Adipocyte (in vitro differentiated cells): ENCODE results near the gene ARHGAP10.
"Not testable (repeated sequence)": the region's sequence is repeated elsewhere in the genome, so short reads cannot be mapped to it uniquely, and the experiment has no call there.

Experiments used
- DNase-seq: peaks from one replicate; pipeline ENCODE4 v3.0.0-alpha.2; 2015; ENCODE audit warnings: low read depth
- H3K27me3 ChIP-seq: replicated peaks from 2 replicates; pipeline ENCODE4 v1.7.0; 2013; ENCODE audit warnings: mild to moderate bottlenecking, low read length, moderate library complexity; ENCODE audit not compliant: control insufficient read depth, insufficient read depth
- H3K36me3 ChIP-seq: 2 replicates; pipeline ENCODE4 v1.7.0; 2013; ENCODE audit warnings: low read length, mild to moderate bottlenecking, moderate library complexity; ENCODE audit not compliant: control insufficient read depth, insufficient read depth, severe bottlenecking
- H3K4me1 ChIP-seq: 2 replicates; pipeline ENCODE4 v1.7.0; 2013; ENCODE audit warnings: mild to moderate bottlenecking, low read length, moderate library complexity; ENCODE audit not compliant: control insufficient read depth, insufficient read depth
- H3K4me3 ChIP-seq: 2 replicates; pipeline ENCODE4 v1.7.0; 2013; ENCODE audit warnings: mild to moderate bottlenecking, low read length, moderate library complexity
- H3K9ac ChIP-seq: 2 replicates; pipeline ENCODE4 v1.7.0; 2013; ENCODE audit warnings: mild to moderate bottlenecking, low read length, moderate library complexity
- H3K9me3 ChIP-seq: 2 replicates; pipeline ENCODE4 v1.7.0; 2013; ENCODE audit warnings: mild to moderate bottlenecking, low read length, moderate library complexity; ENCODE audit not compliant: control insufficient read depth

The ARHGAP10 gene

GRCh38 chr4:147786531-147786930 lies 54.6 kb downstream of the ARHGAP10 start:
- no peaks in the 10 kb centered on the region for H3K27me3 ChIP-seq
- H3K9me3 ChIP-seq, result no peaks in the 10 kb centered on the region
- peaks cover 28% of the 10 kb centered on the region for H3K4me1 ChIP-seq
- H3K4me3 ChIP-seq, result no peak overlapping the region
- no peak for DNase-seq
- no peaks in the 10 kb centered on the region for H3K36me3 ChIP-seq
- no peak overlapping the region for H3K9ac ChIP-seq

DNA sequence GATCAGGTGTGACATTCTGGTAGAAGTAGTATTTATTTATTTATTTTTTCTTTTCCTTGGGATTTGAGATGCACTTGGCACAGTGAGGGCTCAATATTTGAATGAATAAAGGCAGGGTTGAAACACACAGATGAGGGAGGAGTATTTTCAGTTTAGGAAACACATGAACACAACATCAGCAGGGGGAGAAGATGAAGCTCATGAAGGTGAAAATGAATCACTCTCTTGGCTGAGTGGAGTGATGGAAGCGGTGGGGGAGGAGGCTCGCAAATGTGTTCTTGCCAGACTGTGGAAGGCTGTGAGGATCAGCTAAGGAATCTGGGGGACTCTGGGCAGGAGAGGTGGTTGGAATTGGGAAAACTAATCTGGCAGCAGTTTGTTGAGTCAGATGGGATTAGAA lies 55.3 kb downstream of the ARHGAP10 start:
- Histone ChIP-seq H3K4me3 (no peak overlapping the region), H3K9me3 (no peaks in the 10 kb centered on the region), H3K36me3 (no peaks in the 10 kb centered on the region), H3K27me3 (no peaks in the 10 kb centered on the region), H3K4me1 (peaks cover 25% of the 10 kb centered on the region), H3K9ac (no peak overlapping the region)
- DNase-seq, result no peak

DNA sequence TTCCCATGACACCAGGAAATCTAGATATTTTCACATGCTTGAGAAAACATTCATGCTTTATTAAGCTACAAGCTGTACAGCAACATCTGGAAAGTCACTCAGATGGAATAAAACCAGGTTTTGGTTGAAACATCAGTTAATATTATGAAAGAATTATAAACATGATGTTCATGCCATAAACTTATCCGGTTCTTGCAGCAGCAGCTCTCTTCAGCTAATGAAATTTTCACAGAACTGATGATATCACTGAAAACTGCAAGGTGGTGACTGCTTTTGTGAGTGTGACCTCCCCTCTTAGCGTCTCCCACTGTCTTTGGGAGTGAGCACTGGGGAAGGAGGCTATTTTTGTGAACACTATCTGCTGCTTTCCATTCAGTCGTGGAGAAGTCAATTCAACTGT lies 56.9 kb downstream of the ARHGAP10 start:
- H3K36me3 ChIP-seq, result no peaks in the 10 kb centered on the region
- no peak overlapping the region for H3K4me3 ChIP-seq
- peak; percentile 38 for DNase-seq
- peaks cover 32% of the 10 kb centered on the region for H3K4me1 ChIP-seq
- no peak overlapping the region for H3K9ac ChIP-seq
- H3K9me3 ChIP-seq, result no peaks in the 10 kb centered on the region
- no peaks in the 10 kb centered on the region for H3K27me3 ChIP-seq

- Histone ChIP-seq H3K4me3 (no peak overlapping the region), H3K27me3 (no peaks in the 10 kb centered on the region), H3K4me1 (peaks cover 39% of the 10 kb centered on the region), H3K9me3 (no peaks in the 10 kb centered on the region), H3K36me3 (no peaks in the 10 kb centered on the region), H3K9ac (no peak overlapping the region)
- DNase-seq, result no peak
These were observed 57.7 kb downstream of the ARHGAP10 start for GRCh38 chr4:147789596-147789995.

- H3K36me3 ChIP-seq, result no peaks in the 10 kb centered on the region
- no peaks in the 10 kb centered on the region for H3K27me3 ChIP-seq
- no peaks in the 10 kb centered on the region for H3K9me3 ChIP-seq
- no peak for DNase-seq
- no peak overlapping the region for H3K4me3 ChIP-seq
- no peak overlapping the region for H3K9ac ChIP-seq
- peaks cover 39% of the 10 kb centered on the region for H3K4me1 ChIP-seq
These were observed 58.5 kb downstream of the ARHGAP10 start for GRCh38 chr4:147790412-147790811.

- no peak for DNase-seq
- Histone ChIP-seq H3K4me1 (peaks cover 39% of the 10 kb centered on the region), H3K4me3 (no peak overlapping the region), H3K9ac (no peak overlapping the region), H3K27me3 (no peaks in the 10 kb centered on the region), H3K9me3 (no peaks in the 10 kb centered on the region), H3K36me3 (no peaks in the 10 kb centered on the region)
These were observed 59.5 kb downstream of the ARHGAP10 start for GRCh38 chr4:147791341-147791740.

DNA sequence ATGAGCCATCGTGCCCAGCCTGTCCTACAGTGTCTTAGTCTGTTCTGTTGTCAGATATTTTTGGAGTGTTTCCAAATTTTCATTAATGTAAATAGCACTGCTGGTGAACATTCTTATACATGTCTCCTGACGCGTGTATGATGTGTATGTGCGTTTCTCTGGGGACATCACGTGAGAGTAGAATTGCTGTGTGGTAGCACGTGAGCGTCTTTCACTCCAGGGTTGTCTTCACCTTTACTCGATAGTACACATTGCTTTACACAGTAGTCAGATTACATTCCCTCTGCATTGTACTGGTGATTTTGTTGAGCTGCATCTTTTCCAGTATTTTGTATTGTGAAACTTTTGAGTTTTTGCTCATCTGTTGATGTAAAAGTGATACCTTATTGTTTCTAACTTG lies 60.0 kb downstream of the ARHGAP10 start:
- Histone ChIP-seq H3K4me1 (peaks cover 39% of the 10 kb centered on the region), H3K9me3 (no peaks in the 10 kb centered on the region), H3K27me3 (no peaks in the 10 kb centered on the region), H3K4me3 (no peak overlapping the region), H3K36me3 (no peaks in the 10 kb centered on the region), H3K9ac (no peak overlapping the region)
- DNase-seq, result no peak

GRCh38 chr4:147793569-147794313 lies 61.9 kb downstream of the ARHGAP10 start:
- H3K36me3 ChIP-seq, result no peaks in the 10 kb centered on the region
- no peaks in the 10 kb centered on the region for H3K27me3 ChIP-seq
- no peaks in the 10 kb centered on the region for H3K9me3 ChIP-seq
- peaks cover 25% of the 10 kb centered on the region for H3K4me1 ChIP-seq
- no peak for DNase-seq
- peak overlapping the region; percentile 36 for H3K4me3 ChIP-seq
- peak overlapping the region; percentile 41 for H3K9ac ChIP-seq

- no peak overlapping the region for H3K9ac ChIP-seq
These were observed 62.4 kb downstream of the ARHGAP10 start for GRCh38 chr4:147794314-147794680.

DNA sequence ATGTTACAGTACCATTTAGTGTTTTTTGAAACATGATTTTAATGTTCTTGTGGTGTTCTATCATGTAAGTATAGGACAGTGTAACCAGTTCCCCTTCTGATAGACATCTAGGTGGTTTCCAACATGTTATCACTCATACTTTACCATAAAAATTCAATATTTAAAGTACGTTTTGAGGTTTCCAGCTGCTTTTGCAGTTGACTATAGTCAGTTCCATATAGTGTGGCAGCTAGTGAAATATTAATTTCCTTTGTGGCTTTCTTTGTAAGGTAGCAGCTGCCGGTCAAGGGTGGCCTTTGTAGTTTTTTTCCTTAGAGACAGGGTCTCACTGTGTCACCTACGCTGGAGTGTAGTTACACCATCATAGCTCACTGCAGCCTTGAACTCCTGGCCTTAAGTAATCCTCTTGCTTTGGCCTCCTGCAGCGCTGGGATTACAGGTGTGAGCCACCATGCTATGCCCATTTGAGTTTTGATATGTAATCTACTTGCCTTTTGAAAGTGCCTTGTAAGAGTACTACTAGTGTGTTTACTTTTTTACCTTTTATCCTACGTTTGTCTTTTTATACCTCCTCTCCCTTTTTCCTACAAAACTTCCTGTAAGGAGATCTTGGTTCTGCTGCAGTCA lies 63.0 kb downstream of the ARHGAP10 start:
- no peak for DNase-seq
- Histone ChIP-seq H3K4me3 (no peak overlapping the region), H3K9ac (no peak overlapping the region), H3K9me3 (no peaks in the 10 kb centered on the region), H3K36me3 (no peaks in the 10 kb centered on the region), H3K27me3 (no peaks in the 10 kb centered on the region), H3K4me1 (peaks cover 18% of the 10 kb centered on the region)

More at GRCh38 chr4:147794314-147794680, 62.4 kb downstream of the ARHGAP10 start:
- Histone ChIP-seq H3K4me1 (peaks cover 19% of the 10 kb centered on the region), H3K27me3 (no peaks in the 10 kb centered on the region), H3K4me3 (no peak overlapping the region), H3K9me3 (no peaks in the 10 kb centered on the region), H3K36me3 (no peaks in the 10 kb centered on the region)
- no peak for DNase-seq

- H3K9me3 ChIP-seq, H3K27me3 ChIP-seq, H3K36me3 ChIP-seq, H3K4me1 ChIP-seq, H3K9ac ChIP-seq, DNase-seq, H3K4me3 ChIP-seq: not testable (repeated sequence)
These were observed 67.2 kb downstream of the ARHGAP10 start for GRCh38 chr4:147799057-147799456.
